Effector memory CD8-positive, alpha-beta T cell (primary cell): ENCODE data around the gene PLAU.

Source experiments
- ATAC-seq: fragments of 150-1000 bp; cut with Tn5 transposase; replicated peaks from 2 replicates; pipeline ENCODE4 v1.10.0; 2021; ENCODE audit warnings: mild to moderate bottlenecking, moderate library complexity
- DNase-seq, 3 experiments: peaks; one replicate each; pipeline ENCODE4 v3.0.0; 2021
- H3K27ac Mint-ChIP-seq, 2 donors: one replicate each; pipeline ENCODE4 v1.8.0; 2022; ENCODE audit warnings: mild to moderate bottlenecking in 2 of 2, mixed read lengths in 2 of 2, moderate library complexity in 2 of 2
- H3K27me3 Mint-ChIP-seq, 2 donors: one replicate each; pipeline ENCODE4 v1.8.0; 2022; ENCODE audit warnings: mixed read lengths in 2 of 2
- H3K36me3 Mint-ChIP-seq: one replicate; pipeline ENCODE4 v1.8.0; 2022; ENCODE audit warnings: mild to moderate bottlenecking, moderate library complexity, mixed read lengths; ENCODE audit not compliant: insufficient read depth
- H3K4me1 Mint-ChIP-seq, 2 donors: one replicate each; pipeline ENCODE4 v1.8.0; 2022; ENCODE audit warnings: low read depth in 2 of 2, mixed read lengths in 2 of 2
- H3K4me3 Mint-ChIP-seq, 2 donors: one replicate each; pipeline ENCODE4 v1.8.0; 2022; ENCODE audit warnings: mild to moderate bottlenecking in 2 of 2, mixed read lengths in 2 of 2, moderate library complexity in 2 of 2
- H3K9me3 Mint-ChIP-seq, 2 donors: one replicate each; pipeline ENCODE4 v1.8.0; 2022; ENCODE audit warnings: mixed read lengths in 2 of 2
- total RNA-seq, 9 experiments: gene quantifications; one replicate each; lab custom pipeline; 2026; lab: John Stamatoyannopoulos, UW

PLAU gene
- 0 to 44.6 (median 3.0) reads per million in 9 experiments for total RNA-seq

- Mint-ChIP-seq H3K27me3 (peaks cover 30 to 39% of the 10 kb centered on the region in 2 donors), H3K9me3 (no peaks in the 10 kb centered on the region), H3K27ac (peak within 1 kb of the TSS; percentile 8 to 48), H3K4me3 (peak within 1 kb of the TSS; percentile 86 to 87), H3K4me1 (peaks cover 15 to 23% of the 10 kb centered on the region in 2 donors), H3K36me3 (peaks cover 2% of the 10 kb centered on the region)
- ATAC-seq (peak; percentile 64), DNase-seq (peak; percentile 30 to 42 (median 37))
These were observed at the start of gene PLAU for GRCh38 chr10:73910764-73911552. Gene PLAU, plus strand, starts transcription at chr10:73911132. Its CDS starts 424 bp downstream, at chr10:73911556.

GRCh38 chr10:73862011-73862410 lies 48.9 kb upstream of the PLAU start:
- Mint-ChIP-seq H3K27me3 (no peaks in the 10 kb centered on the region), H3K4me3 (no peak overlapping the region), H3K9me3 (no peaks in the 10 kb centered on the region), H3K4me1 (peaks cover 57 to 67% of the 10 kb centered on the region in 2 donors), H3K36me3 (peaks cover 25% of the 10 kb centered on the region), H3K27ac (peak overlapping the region in 1 of 2 donors; percentile 35)
- ATAC-seq (no peak), DNase-seq (no peak)

- H3K9me3 Mint-ChIP-seq = no peaks in the 10 kb centered on the region
- no peak overlapping the region for H3K4me3 Mint-ChIP-seq
- peaks cover 25% of the 10 kb centered on the region for H3K36me3 Mint-ChIP-seq
- H3K27ac Mint-ChIP-seq = peak overlapping the region; percentile 35 to 96
- H3K4me1 Mint-ChIP-seq = peaks cover 51 to 67% of the 10 kb centered on the region in 2 donors
- no peaks in the 10 kb centered on the region for H3K27me3 Mint-ChIP-seq
- ATAC-seq = no peak
- DNase-seq = no peak
These were observed 47.7 kb upstream of the PLAU start for GRCh38 chr10:73863039-73863817.

GRCh38 chr10:73864229-73864628 lies 46.7 kb upstream of the PLAU start:
- ATAC-seq = no peak
- H3K4me3 Mint-ChIP-seq = peak overlapping the region; percentile 87 to 92
- H3K27ac Mint-ChIP-seq = peak overlapping the region; percentile 92 to 96
- H3K36me3 Mint-ChIP-seq = peaks cover 24% of the 10 kb centered on the region
- no peak for DNase-seq
- H3K27me3 Mint-ChIP-seq = no peaks in the 10 kb centered on the region
- no peaks in the 10 kb centered on the region for H3K9me3 Mint-ChIP-seq
- peaks cover 51 to 64% of the 10 kb centered on the region in 2 donors for H3K4me1 Mint-ChIP-seq

GRCh38 chr10:73865107-73865458 lies 45.8 kb upstream of the PLAU start:
- H3K4me1 Mint-ChIP-seq = peaks cover 53 to 61% of the 10 kb centered on the region in 2 donors
- DNase-seq (no peak), ATAC-seq (peak; percentile 28)
- peak overlapping the region; percentile 92 to 96 for H3K27ac Mint-ChIP-seq
- peaks cover 19% of the 10 kb centered on the region for H3K36me3 Mint-ChIP-seq
- peak overlapping the region; percentile 87 to 92 for H3K4me3 Mint-ChIP-seq
- H3K27me3 Mint-ChIP-seq = no peaks in the 10 kb centered on the region
- no peaks in the 10 kb centered on the region for H3K9me3 Mint-ChIP-seq

- H3K27ac Mint-ChIP-seq = peak overlapping the region; percentile 92 to 96
- peaks cover 20% of the 10 kb centered on the region for H3K36me3 Mint-ChIP-seq
- H3K9me3 Mint-ChIP-seq = no peaks in the 10 kb centered on the region
- DNase-seq (peak in 1 of 3 experiments; percentile 23), ATAC-seq (peak; percentile 88)
- H3K4me1 Mint-ChIP-seq = peaks cover 54 to 64% of the 10 kb centered on the region in 2 donors
- H3K27me3 Mint-ChIP-seq = no peaks in the 10 kb centered on the region
- H3K4me3 Mint-ChIP-seq = peak overlapping the region; percentile 87 to 92
These were observed 45.2 kb upstream of the PLAU start for GRCh38 chr10:73865459-73866442.

GRCh38 chr10:73866621-73867020 lies 44.3 kb upstream of the PLAU start:
- Mint-ChIP-seq H3K9me3 (no peaks in the 10 kb centered on the region), H3K36me3 (peaks cover 20% of the 10 kb centered on the region), H3K27me3 (no peaks in the 10 kb centered on the region), H3K4me1 (peaks cover 61 to 69% of the 10 kb centered on the region in 2 donors), H3K27ac (peak overlapping the region; percentile 92 to 96), H3K4me3 (peak overlapping the region; percentile 87 to 92)
- ATAC-seq = no peak
- no peak for DNase-seq

- ATAC-seq (no peak), DNase-seq (no peak)
- Mint-ChIP-seq H3K36me3 (peaks cover 24% of the 10 kb centered on the region), H3K27ac (peak overlapping the region; percentile 92 to 96), H3K27me3 (no peaks in the 10 kb centered on the region), H3K4me1 (peaks cover 68 to 76% of the 10 kb centered on the region in 2 donors), H3K4me3 (peak overlapping the region; percentile 87 to 92), H3K9me3 (no peaks in the 10 kb centered on the region)
These were observed 43.7 kb upstream of the PLAU start for GRCh38 chr10:73867126-73867807.

- H3K9me3 Mint-ChIP-seq = no peaks in the 10 kb centered on the region
- no peak for ATAC-seq
- peak overlapping the region in 1 of 2 donors; percentile 96 for H3K27ac Mint-ChIP-seq
- peaks cover 24% of the 10 kb centered on the region for H3K36me3 Mint-ChIP-seq
- no peak for DNase-seq
- no peaks in the 10 kb centered on the region for H3K27me3 Mint-ChIP-seq
- H3K4me3 Mint-ChIP-seq = no peak overlapping the region
- H3K4me1 Mint-ChIP-seq = peaks cover 75 to 79% of the 10 kb centered on the region in 2 donors
These were observed 42.9 kb upstream of the PLAU start for GRCh38 chr10:73867871-73868631.

GRCh38 chr10:73868655-73869195 lies 42.2 kb upstream of the PLAU start:
- DNase-seq = no peak
- Mint-ChIP-seq H3K27me3 (no peaks in the 10 kb centered on the region), H3K4me1 (peaks cover 78 to 79% of the 10 kb centered on the region in 2 donors), H3K4me3 (no peak overlapping the region), H3K9me3 (no peaks in the 10 kb centered on the region), H3K36me3 (peaks cover 22% of the 10 kb centered on the region), H3K27ac (peak overlapping the region; percentile 51 to 96)
- ATAC-seq = no peak

- H3K27me3 Mint-ChIP-seq = no peaks in the 10 kb centered on the region
- no peak for ATAC-seq
- DNase-seq = no peak
- peaks cover 21% of the 10 kb centered on the region for H3K36me3 Mint-ChIP-seq
- peak overlapping the region; percentile 82 to 84 for H3K4me3 Mint-ChIP-seq
- H3K9me3 Mint-ChIP-seq = no peaks in the 10 kb centered on the region
- H3K27ac Mint-ChIP-seq = peak overlapping the region; percentile 71 to 77
- peaks cover 60 to 62% of the 10 kb centered on the region in 2 donors for H3K4me1 Mint-ChIP-seq
These were observed 39.4 kb upstream of the PLAU start for GRCh38 chr10:73871295-73872189.
